SK-N-SH treated with all-trans-retinoic acid at 6 μM for 48 hours (cell line): ENCODE results near the gene KRT86.
A peak's percentile ranks its signal among the peaks of the same experiment; 100 is the strongest.

ENCODE experiments used
- ATAC-seq: fragments of 200-7000 bp; cut with Tn5 transposase; 3 replicates; pipeline ENCODE4 v1.9.1; 2020; ENCODE audit warnings: mild to moderate bottlenecking, moderate library complexity
- ARNTL ChIP-seq: fragments of 450-650 bp; formaldehyde crosslinking; IDR thresholded peaks from 2 replicates; pipeline ENCODE4 v1.5.0; 2020; ENCODE audit warnings: low read depth, mild to moderate bottlenecking, moderate library complexity, borderline replicate concordance
- BACH2 ChIP-seq: fragments of 250-450 bp; sonication (Bioruptor Pico); IDR thresholded peaks from 2 replicates; pipeline ENCODE4 v1.9.0; 2021; ENCODE audit warnings: mild to moderate bottlenecking, borderline replicate concordance
- CSRNP3 ChIP-seq: fragments of 250-450 bp; sonication (Bioruptor Pico); IDR thresholded peaks from 2 replicates; pipeline ENCODE4 v1.5.1; 2021; ENCODE audit warnings: mild to moderate bottlenecking, moderate library complexity
- ESRRG ChIP-seq: fragments of 250-450 bp; sonication (Bioruptor Pico); IDR thresholded peaks from 2 replicates; pipeline ENCODE4 v1.6.1; 2021; ENCODE audit warnings: mild to moderate bottlenecking
- GLIS3 ChIP-seq: fragments of 250-450 bp; sonication (Bioruptor Pico); IDR thresholded peaks from 2 replicates; pipeline ENCODE4 v1.5.0; 2020; ENCODE audit warnings: mild to moderate bottlenecking, moderate library complexity
- ISL1 ChIP-seq: fragments of 250-450 bp; sonication (Bioruptor Pico); IDR thresholded peaks from 2 replicates; pipeline ENCODE4 v2.1.2; 2022; ENCODE audit warnings: mild to moderate bottlenecking, moderate library complexity
- OSR1 ChIP-seq: fragments of 250-450 bp; sonication (Bioruptor Pico); IDR thresholded peaks from 2 replicates; pipeline ENCODE4 v1.8.0; 2022; ENCODE audit warnings: moderate library complexity, mild to moderate bottlenecking, inconsistent platforms
- PATZ1 ChIP-seq: fragments of 250-450 bp; sonication (Bioruptor Pico); IDR thresholded peaks from 2 replicates; pipeline ENCODE4 v1.8.0; 2020; ENCODE audit warnings: mild to moderate bottlenecking, moderate library complexity, borderline replicate concordance
- PPARA ChIP-seq: fragments of 250-450 bp; sonication (Bioruptor Pico); IDR thresholded peaks from 2 replicates; pipeline ENCODE4 v1.5.0; 2020; ENCODE audit warnings: mild to moderate bottlenecking, borderline replicate concordance
- RARB ChIP-seq: fragments of 250-450 bp; sonication (Bioruptor Pico); IDR thresholded peaks from 2 replicates; pipeline ENCODE4 v1.8.0; 2021; ENCODE audit warnings: mild to moderate bottlenecking, moderate library complexity
- SNAI2 ChIP-seq: fragments of 250-450 bp; sonication (Bioruptor Pico); IDR thresholded peaks from 2 replicates; pipeline ENCODE4 v1.5.0; 2020; ENCODE audit warnings: mild to moderate bottlenecking, moderate library complexity
- TCF4 ChIP-seq: fragments of 250-450 bp; sonication (Bioruptor Pico); IDR thresholded peaks from 2 replicates; pipeline ENCODE4 v1.8.0; 2021; ENCODE audit warnings: mild to moderate bottlenecking, moderate library complexity, borderline replicate concordance
- TOX ChIP-seq: fragments of 250-450 bp; sonication (Bioruptor Pico); IDR thresholded peaks from 2 replicates; pipeline ENCODE4 v1.8.0; 2021; ENCODE audit warnings: mild to moderate bottlenecking, moderate library complexity, borderline replicate concordance
- ZC3H10 ChIP-seq: fragments of 250-450 bp; sonication (Bioruptor Pico); IDR thresholded peaks from 2 replicates; pipeline ENCODE4 v1.5.1; 2021; ENCODE audit warnings: mild to moderate bottlenecking, moderate library complexity
- ZFP3 ChIP-seq: fragments of 250-450 bp; sonication (Bioruptor Pico); IDR thresholded peaks from 2 replicates; pipeline ENCODE4 v1.5.0; 2020; ENCODE audit warnings: mild to moderate bottlenecking, moderate library complexity
- ZFP30 ChIP-seq: fragments of 450-650 bp; formaldehyde crosslinking; IDR thresholded peaks from 2 replicates; pipeline ENCODE4 v1.5.0; 2022; ENCODE audit warnings: mild to moderate bottlenecking, moderate library complexity
- ZNF565 ChIP-seq: fragments of 450-650 bp; formaldehyde crosslinking; conservative IDR thresholded peaks from 2 replicates; pipeline ENCODE4 v1.5.0; 2020; ENCODE audit warnings: low read depth, mild to moderate bottlenecking, moderate library complexity
- ZNF8 ChIP-seq: fragments of 450-650 bp; formaldehyde crosslinking; IDR thresholded peaks from 2 replicates; pipeline ENCODE4 v1.5.0; 2020; ENCODE audit warnings: mild to moderate bottlenecking, moderate library complexity
- TF ChIP-seq, protein P1 (sequence below): fragments of 250-450 bp; sonication (Bioruptor Pico); IDR thresholded peaks from 2 replicates; pipeline ENCODE4 v1.5.1; 2020; ENCODE audit warnings: low read depth, mild to moderate bottlenecking, moderate library complexity
- TF ChIP-seq, protein P2 (sequence below): fragments of 250-450 bp; sonication (Bioruptor Pico); IDR thresholded peaks from 2 replicates; pipeline ENCODE4 v1.5.0; 2020; ENCODE audit warnings: mild to moderate bottlenecking, moderate library complexity
- TF ChIP-seq, protein P3 (sequence below): fragments of 250-450 bp; sonication (Bioruptor Pico); IDR thresholded peaks from 2 replicates; pipeline ENCODE4 v1.8.0; 2021; ENCODE audit warnings: low read depth, mild to moderate bottlenecking, moderate library complexity, borderline replicate concordance

The KRT86 gene

DNA sequence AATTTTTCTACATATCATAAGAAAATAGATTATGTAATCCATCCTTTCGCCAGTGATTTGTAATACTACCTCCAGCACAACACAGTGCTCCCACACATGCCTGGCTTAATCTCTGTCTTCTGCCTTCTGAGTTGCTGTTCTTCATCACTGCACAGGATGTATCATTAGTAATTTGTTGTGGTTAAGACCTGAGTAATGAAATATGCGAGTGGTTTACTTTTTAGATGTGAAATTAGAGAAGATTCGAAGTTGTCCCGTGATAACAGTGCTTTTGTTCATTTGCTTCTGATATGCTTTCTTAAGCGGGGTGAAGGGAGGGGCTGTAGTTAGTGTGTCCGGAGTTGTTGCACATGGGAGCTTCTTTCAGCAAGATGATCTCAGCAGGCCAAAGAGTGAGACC, 74.8 kb downstream of the KRT86 start:
- ATAC-seq, result peak; percentile 78
- TF ChIP-seq ISL1 (0 out of 2 replicates have a peak, but pooled peaks have one; percentile 16), PPARA (CRISPR knock-in tag) (no peak), BACH2 (CRISPR knock-in tag) (no peak), TCF4 (CRISPR knock-in tag) (no peak), ZC3H10 (CRISPR knock-in tag) (no peak), ZNF565 (CRISPR knock-in tag) (no peak), TOX (CRISPR knock-in tag) (no peak), ESRRG (no peak)

- TF ChIP-seq, protein P1, sequence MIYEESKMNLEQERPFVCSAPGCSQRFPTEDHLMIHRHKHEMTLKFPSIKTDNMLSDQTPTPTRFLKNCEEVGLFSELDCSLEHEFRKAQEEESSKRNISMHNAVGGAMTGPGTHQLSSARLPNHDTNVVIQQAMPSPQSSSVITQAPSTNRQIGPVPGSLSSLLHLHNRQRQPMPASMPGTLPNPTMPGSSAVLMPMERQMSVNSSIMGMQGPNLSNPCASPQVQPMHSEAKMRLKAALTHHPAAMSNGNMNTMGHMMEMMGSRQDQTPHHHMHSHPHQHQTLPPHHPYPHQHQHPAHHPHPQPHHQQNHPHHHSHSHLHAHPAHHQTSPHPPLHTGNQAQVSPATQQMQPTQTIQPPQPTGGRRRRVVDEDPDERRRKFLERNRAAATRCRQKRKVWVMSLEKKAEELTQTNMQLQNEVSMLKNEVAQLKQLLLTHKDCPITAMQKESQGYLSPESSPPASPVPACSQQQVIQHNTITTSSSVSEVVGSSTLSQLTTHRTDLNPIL (CRISPR knock-in tag), result no peak
- no peak for TF ChIP-seq ZFP3 (CRISPR knock-in tag)
- TF ChIP-seq SNAI2 (CRISPR knock-in tag), result no peak
- no peak for TF ChIP-seq ARNTL (CRISPR knock-in tag)
- TF ChIP-seq ESRRG, result no peak
- no peak for TF ChIP-seq PATZ1 (CRISPR knock-in tag)
- TF ChIP-seq, protein P2, sequence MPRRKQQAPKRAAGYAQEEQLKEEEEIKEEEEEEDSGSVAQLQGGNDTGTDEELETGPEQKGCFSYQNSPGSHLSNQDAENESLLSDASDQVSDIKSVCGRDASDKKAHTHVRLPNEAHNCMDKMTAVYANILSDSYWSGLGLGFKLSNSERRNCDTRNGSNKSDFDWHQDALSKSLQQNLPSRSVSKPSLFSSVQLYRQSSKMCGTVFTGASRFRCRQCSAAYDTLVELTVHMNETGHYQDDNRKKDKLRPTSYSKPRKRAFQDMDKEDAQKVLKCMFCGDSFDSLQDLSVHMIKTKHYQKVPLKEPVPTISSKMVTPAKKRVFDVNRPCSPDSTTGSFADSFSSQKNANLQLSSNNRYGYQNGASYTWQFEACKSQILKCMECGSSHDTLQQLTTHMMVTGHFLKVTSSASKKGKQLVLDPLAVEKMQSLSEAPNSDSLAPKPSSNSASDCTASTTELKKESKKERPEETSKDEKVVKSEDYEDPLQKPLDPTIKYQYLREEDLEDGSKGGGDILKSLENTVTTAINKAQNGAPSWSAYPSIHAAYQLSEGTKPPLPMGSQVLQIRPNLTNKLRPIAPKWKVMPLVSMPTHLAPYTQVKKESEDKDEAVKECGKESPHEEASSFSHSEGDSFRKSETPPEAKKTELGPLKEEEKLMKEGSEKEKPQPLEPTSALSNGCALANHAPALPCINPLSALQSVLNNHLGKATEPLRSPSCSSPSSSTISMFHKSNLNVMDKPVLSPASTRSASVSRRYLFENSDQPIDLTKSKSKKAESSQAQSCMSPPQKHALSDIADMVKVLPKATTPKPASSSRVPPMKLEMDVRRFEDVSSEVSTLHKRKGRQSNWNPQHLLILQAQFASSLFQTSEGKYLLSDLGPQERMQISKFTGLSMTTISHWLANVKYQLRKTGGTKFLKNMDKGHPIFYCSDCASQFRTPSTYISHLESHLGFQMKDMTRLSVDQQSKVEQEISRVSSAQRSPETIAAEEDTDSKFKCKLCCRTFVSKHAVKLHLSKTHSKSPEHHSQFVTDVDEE (CRISPR knock-in tag), result no peak
- no peak for TF ChIP-seq CSRNP3 (CRISPR knock-in tag)
- TF ChIP-seq TOX (CRISPR knock-in tag), result no peak
- TF ChIP-seq TCF4 (CRISPR knock-in tag), result no peak
- TF ChIP-seq, protein P3, sequence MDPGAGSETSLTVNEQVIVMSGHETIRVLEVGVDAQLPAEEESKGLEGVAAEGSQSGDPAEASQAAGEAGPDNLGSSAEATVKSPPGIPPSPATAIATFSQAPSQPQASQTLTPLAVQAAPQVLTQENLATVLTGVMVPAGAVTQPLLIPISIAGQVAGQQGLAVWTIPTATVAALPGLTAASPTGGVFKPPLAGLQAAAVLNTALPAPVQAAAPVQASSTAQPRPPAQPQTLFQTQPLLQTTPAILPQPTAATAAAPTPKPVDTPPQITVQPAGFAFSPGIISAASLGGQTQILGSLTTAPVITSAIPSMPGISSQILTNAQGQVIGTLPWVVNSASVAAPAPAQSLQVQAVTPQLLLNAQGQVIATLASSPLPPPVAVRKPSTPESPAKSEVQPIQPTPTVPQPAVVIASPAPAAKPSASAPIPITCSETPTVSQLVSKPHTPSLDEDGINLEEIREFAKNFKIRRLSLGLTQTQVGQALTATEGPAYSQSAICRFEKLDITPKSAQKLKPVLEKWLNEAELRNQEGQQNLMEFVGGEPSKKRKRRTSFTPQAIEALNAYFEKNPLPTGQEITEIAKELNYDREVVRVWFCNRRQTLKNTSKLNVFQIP (CRISPR knock-in tag), result no peak
- TF ChIP-seq GLIS3, result no peak
- no peak for TF ChIP-seq ZC3H10 (CRISPR knock-in tag)
- TF ChIP-seq OSR1, result no peak
- no peak for TF ChIP-seq ZNF8 (CRISPR knock-in tag)
- TF ChIP-seq, all 23 proteins: peak for 0
Observed at GRCh38 chr12:52350021-52350620, 75.7 kb downstream of the KRT86 start.

GRCh38 chr12:52350786-52351185, 76.3 kb downstream of the KRT86 start:
- TF ChIP-seq ZFP30 (no peak), OSR1 (no peak), ZNF565 (CRISPR knock-in tag) (no peak), ZC3H10 (CRISPR knock-in tag) (no peak), RARB (CRISPR knock-in tag) (no peak)
- no peak for ATAC-seq

More at GRCh38 chr12:52350021-52350620, 75.7 kb downstream of the KRT86 start:
- no peak for ATAC-seq
